ENCODE data around the gene TMEM205. TPM values are rescaled to one million over a fixed set of nuclear protein-coding genes. Genes with fewer than 3 reads are reported as not detected.
"Not testable (repeated sequence)": the region's sequence is repeated elsewhere in the genome, so short reads cannot be mapped to it uniquely, and the experiment has no call there.

The TMEM205 gene
- total and polyA plus RNA-seq, 12 donors, result 135 to 1,314 (median 262) TPM

DNA sequence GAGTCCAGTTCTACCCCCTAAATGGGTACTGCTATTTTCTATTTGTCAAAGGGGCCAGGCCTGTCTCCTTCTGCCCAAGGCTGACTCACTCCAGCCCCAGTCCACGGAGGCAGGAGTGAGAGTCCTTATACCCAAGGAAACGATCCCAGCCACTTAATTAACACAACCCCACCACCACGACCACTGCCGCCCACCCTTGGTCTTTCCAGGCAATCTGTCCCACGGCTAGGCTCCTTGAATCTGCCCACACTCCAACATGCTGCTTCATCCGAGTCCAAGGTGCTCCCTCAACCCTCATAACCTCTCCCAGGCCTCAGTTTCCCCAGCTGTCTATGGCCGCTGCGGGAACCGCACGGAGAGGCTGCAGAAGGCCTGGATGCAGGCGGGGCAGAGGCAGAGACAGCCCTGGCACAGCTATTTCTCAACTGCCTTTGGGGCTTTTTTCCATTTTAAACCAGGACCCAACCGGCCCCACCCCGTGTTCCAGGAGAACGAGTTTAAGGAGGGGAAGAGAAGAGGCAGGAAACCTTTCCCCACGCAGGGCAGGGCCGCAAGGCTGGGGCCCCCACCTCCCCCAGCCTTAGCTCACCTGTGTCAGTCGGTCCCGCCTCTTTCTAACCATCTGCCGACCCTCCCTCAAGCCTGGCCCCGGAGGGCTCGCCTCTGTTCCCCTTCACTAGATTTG lies 7.4 kb downstream of the TMEM205 start:
- H3K27ac ChIP-seq, result peak overlapping the region in 3 of 5 donors; percentile 2 to 76 (median 67)
- no peak for TF ChIP-seq POLR2A (IDR thresholded peaks at IDR 0.05)
- TF ChIP-seq, protein P1, sequence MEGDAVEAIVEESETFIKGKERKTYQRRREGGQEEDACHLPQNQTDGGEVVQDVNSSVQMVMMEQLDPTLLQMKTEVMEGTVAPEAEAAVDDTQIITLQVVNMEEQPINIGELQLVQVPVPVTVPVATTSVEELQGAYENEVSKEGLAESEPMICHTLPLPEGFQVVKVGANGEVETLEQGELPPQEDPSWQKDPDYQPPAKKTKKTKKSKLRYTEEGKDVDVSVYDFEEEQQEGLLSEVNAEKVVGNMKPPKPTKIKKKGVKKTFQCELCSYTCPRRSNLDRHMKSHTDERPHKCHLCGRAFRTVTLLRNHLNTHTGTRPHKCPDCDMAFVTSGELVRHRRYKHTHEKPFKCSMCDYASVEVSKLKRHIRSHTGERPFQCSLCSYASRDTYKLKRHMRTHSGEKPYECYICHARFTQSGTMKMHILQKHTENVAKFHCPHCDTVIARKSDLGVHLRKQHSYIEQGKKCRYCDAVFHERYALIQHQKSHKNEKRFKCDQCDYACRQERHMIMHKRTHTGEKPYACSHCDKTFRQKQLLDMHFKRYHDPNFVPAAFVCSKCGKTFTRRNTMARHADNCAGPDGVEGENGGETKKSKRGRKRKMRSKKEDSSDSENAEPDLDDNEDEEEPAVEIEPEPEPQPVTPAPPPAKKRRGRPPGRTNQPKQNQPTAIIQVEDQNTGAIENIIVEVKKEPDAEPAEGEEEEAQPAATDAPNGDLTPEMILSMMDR (IDR thresholded peaks at IDR 0.05), result no peak
- no peak for DNase-seq
- H3K27me3 ChIP-seq, result no peaks in the 10 kb centered on the region
- peaks cover 0 to 26% of the 10 kb centered on the region in 2 donors for H3K36me3 ChIP-seq (replicated peaks in 1 of 2)
- peaks cover 15 to 18% of the 10 kb centered on the region in 2 donors for H3K4me1 ChIP-seq (replicated peaks in 1 of 2)
- no peaks in the 10 kb centered on the region for H3K9me3 ChIP-seq (replicated peaks in 1 of 3)
- 50 to 64% (median 53%) methylated on average over 16 to 21 of the region's 21 CpGs for WGBS, 4 donors
- peak overlapping the region in 2 of 4 donors; percentile 56 to 86 for H3K4me3 ChIP-seq
- intact Hi-C loops (cut with DNase I), result no loop called here

DNA sequence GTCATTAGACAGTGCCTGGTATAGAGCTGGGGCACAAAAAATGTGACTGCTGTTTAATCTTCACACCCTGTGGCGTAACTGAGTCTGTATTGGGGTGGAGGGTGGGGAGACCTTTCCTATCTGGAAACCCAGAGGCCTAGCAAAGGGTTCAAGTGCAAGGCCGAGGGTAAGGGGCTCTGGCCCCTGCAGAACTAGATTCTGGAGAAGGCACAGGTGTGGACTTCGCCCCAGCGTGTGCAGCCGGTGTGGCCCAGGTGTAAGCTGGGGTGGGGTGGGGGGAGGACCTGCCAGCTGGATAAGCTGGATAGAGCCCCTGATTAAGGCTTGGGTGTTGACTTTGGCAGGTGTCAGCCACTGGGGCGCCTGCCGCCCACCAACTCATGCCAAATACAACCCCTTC lies 7.9 kb downstream of the TMEM205 start:
- no peak for DNase-seq
- TF ChIP-seq, protein P1 (IDR thresholded peaks at IDR 0.05), result no peak
- no peak for TF ChIP-seq POLR2A (IDR thresholded peaks at IDR 0.05)
- 90 to 100% (median 97%) methylated on average over 1 to 7 of the region's 7 CpGs for WGBS, 4 donors
- intact Hi-C loops (cut with DNase I), result no loop called here
- H3K27ac ChIP-seq, result peak overlapping the region in 2 of 5 donors; percentile 67 to 76
- no peaks in the 10 kb centered on the region for H3K27me3 ChIP-seq
- no peak overlapping the region for H3K4me3 ChIP-seq
- no peaks in the 10 kb centered on the region for H3K9me3 ChIP-seq (replicated peaks in 1 of 3)
- peaks cover 11 to 13% of the 10 kb centered on the region in 2 donors for H3K4me1 ChIP-seq (replicated peaks in 1 of 2)
- peaks cover 0 to 26% of the 10 kb centered on the region in 2 donors for H3K36me3 ChIP-seq (replicated peaks in 1 of 2)

- DNase-seq, result no peak
- H3K36me3 ChIP-seq (replicated peaks in 1 of 2), result peaks cover 0 to 35% of the 10 kb centered on the region in 2 donors
- H3K4me1 ChIP-seq (replicated peaks in 1 of 2), result peaks cover 11 to 13% of the 10 kb centered on the region in 2 donors
- H3K27ac ChIP-seq, result no peak overlapping the region
- no peaks in the 10 kb centered on the region for H3K9me3 ChIP-seq (replicated peaks in 1 of 3)
- 68 to 94% (median 73%) methylated on average over 10 to 14 of the region's 14 CpGs for whole genome bisulfite sequencing, 4 donors
- intact Hi-C loops (cut with DNase I), result no loop called here
- no peaks in the 10 kb centered on the region for H3K27me3 ChIP-seq
- H3K4me3 ChIP-seq, result no peak overlapping the region
- no peak for TF ChIP-seq POLR2A (IDR thresholded peaks at IDR 0.05)
- TF ChIP-seq, protein P1 (IDR thresholded peaks at IDR 0.05), result no peak
These were observed 9.0 kb downstream of the TMEM205 start for GRCh38 chr19:11337080-11337479.

DNA sequence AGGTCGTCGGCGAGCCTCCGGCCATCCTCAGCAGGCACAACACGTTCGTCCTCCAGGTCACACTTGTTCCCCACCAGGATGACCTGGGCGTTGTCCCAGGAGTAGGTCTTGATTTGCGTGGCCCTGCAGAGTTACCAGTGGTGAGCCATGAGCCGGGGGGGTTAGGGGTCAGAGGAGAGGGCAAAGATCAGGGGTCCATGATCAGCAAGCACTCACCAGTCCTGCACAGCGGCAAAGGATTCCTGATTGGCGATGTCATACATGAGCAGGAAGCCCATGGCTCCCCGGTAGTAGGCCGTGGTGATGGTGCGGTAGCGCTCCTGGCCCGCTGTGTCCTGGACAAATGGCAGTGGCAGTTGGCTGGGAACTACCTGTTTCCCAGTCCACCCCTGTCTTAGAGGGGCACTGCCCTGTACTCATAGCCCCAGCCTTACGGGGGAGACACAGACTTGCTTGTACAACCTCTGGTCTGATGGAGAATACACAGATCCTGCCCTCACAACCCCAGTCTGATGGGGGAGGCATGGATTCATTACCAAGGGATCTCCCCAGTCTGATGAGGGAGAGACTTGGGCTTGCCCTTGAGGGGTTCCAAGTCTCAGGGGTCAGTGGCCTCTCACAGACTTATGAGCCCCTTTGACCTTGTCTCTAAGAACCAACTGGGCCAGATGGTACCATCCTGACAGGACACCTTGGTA lies 10.5 kb downstream of the TMEM205 start:
- Histone ChIP-seq H3K4me3 (no peak overlapping the region), H3K27me3 (no peaks in the 10 kb centered on the region), H3K36me3 (replicated peaks in 1 of 2) (peaks cover 0 to 35% of the 10 kb centered on the region in 2 donors), H3K9me3 (replicated peaks in 1 of 3) (no peaks in the 10 kb centered on the region), H3K27ac (no peak overlapping the region), H3K4me1 (replicated peaks in 1 of 2) (peaks cover 11 to 13% of the 10 kb centered on the region in 2 donors)
- TF ChIP-seq POLR2A (IDR thresholded peaks at IDR 0.05), result no peak
- TF ChIP-seq, protein P1 (IDR thresholded peaks at IDR 0.05), result no peak
- 91 to 100% (median 95%) methylated on average over 1 to 17 of the region's 17 CpGs for WGBS, 4 donors
- no peak for DNase-seq
- intact Hi-C loops (cut with DNase I), result no loop called here

DNA sequence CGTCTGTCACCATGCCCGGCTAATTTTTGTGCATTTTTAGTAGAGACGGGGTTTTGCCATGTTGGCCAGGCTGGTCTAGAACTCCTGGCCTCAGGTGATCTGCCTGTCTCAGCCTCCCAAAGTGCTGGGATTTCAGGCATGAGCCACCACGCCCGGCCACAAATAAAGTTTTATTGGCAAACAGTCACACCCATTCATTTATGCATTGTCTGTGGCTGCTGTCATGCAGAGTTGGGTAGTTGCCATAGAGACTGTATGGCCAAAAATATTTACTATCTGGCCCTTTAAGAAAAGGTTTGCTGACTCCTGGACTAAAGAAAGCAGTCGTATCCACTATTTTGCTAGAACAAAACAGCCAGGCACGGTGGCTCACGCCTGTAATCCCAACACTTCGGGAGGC lies 12.2 kb downstream of the TMEM205 start:
- DNase-seq; H3K9me3 ChIP-seq (replicated peaks in 1 of 3); H3K4me3 ChIP-seq; H3K27me3 ChIP-seq; H3K4me1 ChIP-seq (replicated peaks in 1 of 2); intact Hi-C loops (cut with DNase I); H3K27ac ChIP-seq: not testable (repeated sequence)
- 86 to 94% (median 89%) methylated on average over 9 of the region's 9 CpGs for WGBS, 4 donors
- H3K36me3 ChIP-seq (replicated peaks in 1 of 2), result peaks cover 0 to 38% of the 10 kb centered on the region in 2 donors

All from adrenal gland (tissue), 12 donors.